ENCODE results near the gene COL1A1.

The COL1A1 gene

GRCh38 chr17:50154604-50155003 lies 46.8 kb downstream of the COL1A1 start:
- Histone ChIP-seq H3K9ac (no peak overlapping the region), H3K79me2 (no peaks in the 10 kb centered on the region), H3K36me3 (ENCODE audit: control insufficient read depth, insufficient read depth, low read length) (no peaks in the 10 kb centered on the region), H3K4me1 (peaks cover 16% of the 10 kb centered on the region), H3K4me2 (ENCODE audit: low read length) (no peak overlapping the region), H3K27me3 (ENCODE audit: control insufficient read depth, insufficient read depth, low read length) (no peaks in the 10 kb centered on the region), H3K27ac (no peak overlapping the region), H2AFZ (no peak overlapping the region), H3K9me3 (ENCODE audit: control insufficient read depth, low read length) (no peaks in the 10 kb centered on the region), H3K4me3 (ENCODE audit: low read depth, low read length) (no peak overlapping the region)
- TF ChIP-seq CTCF (IDR thresholded peaks at IDR 0.05), result no peak

GRCh38 chr17:50153650-50154575 lies 47.5 kb downstream of the COL1A1 start:
- H3K36me3 ChIP-seq (ENCODE audit: control insufficient read depth, insufficient read depth, low read length), result no peaks in the 10 kb centered on the region
- no peak for TF ChIP-seq CTCF (IDR thresholded peaks at IDR 0.05)
- H3K4me3 ChIP-seq (ENCODE audit: low read depth, low read length), result no peak overlapping the region
- no peak overlapping the region for H3K9ac ChIP-seq
- H2AFZ ChIP-seq, result peak overlapping the region; percentile 65
- H3K4me2 ChIP-seq (ENCODE audit: low read length), result peak overlapping the region; percentile 4
- H3K27me3 ChIP-seq (ENCODE audit: control insufficient read depth, insufficient read depth, low read length), result no peaks in the 10 kb centered on the region
- peaks cover 16% of the 10 kb centered on the region for H3K4me1 ChIP-seq
- no peaks in the 10 kb centered on the region for H3K79me2 ChIP-seq
- H3K27ac ChIP-seq, result peak overlapping the region; percentile 45
- no peaks in the 10 kb centered on the region for H3K9me3 ChIP-seq (ENCODE audit: control insufficient read depth, low read length)

- H3K27me3 ChIP-seq (ENCODE audit: control insufficient read depth, insufficient read depth, low read length), result no peaks in the 10 kb centered on the region
- H2AFZ ChIP-seq, result peak overlapping the region; percentile 100
- H3K9ac ChIP-seq, result no peak overlapping the region
- no peaks in the 10 kb centered on the region for H3K36me3 ChIP-seq (ENCODE audit: control insufficient read depth, insufficient read depth, low read length)
- H3K4me3 ChIP-seq (ENCODE audit: low read depth, low read length), result peak overlapping the region; percentile 60
- H3K4me1 ChIP-seq, result peaks cover 17% of the 10 kb centered on the region
- no peak for TF ChIP-seq CTCF (IDR thresholded peaks at IDR 0.05)
- H3K9me3 ChIP-seq (ENCODE audit: control insufficient read depth, low read length), result no peaks in the 10 kb centered on the region
- peaks cover under 1% of the 10 kb centered on the region for H3K79me2 ChIP-seq
- H3K4me2 ChIP-seq (ENCODE audit: low read length), result peak overlapping the region; percentile 85
- H3K27ac ChIP-seq, result peak overlapping the region; percentile 76
Observed at GRCh38 chr17:50152736-50153135, 48.7 kb downstream of the COL1A1 start.

- Histone ChIP-seq H3K4me1 (peaks cover 20% of the 10 kb centered on the region), H3K9me3 (ENCODE audit: control insufficient read depth, low read length) (no peaks in the 10 kb centered on the region), H3K4me3 (ENCODE audit: low read depth, low read length) (peak overlapping the region; percentile 60), H3K36me3 (ENCODE audit: control insufficient read depth, insufficient read depth, low read length) (no peaks in the 10 kb centered on the region), H3K27me3 (ENCODE audit: control insufficient read depth, insufficient read depth, low read length) (no peaks in the 10 kb centered on the region), H3K9ac (peak overlapping the region; percentile 63), H3K79me2 (peaks cover 4% of the 10 kb centered on the region), H3K4me2 (ENCODE audit: low read length) (peak overlapping the region; percentile 85), H2AFZ (peak overlapping the region; percentile 100), H3K27ac (peak overlapping the region; percentile 76)
- no peak for TF ChIP-seq CTCF (IDR thresholded peaks at IDR 0.05)
Observed at GRCh38 chr17:50151937-50152547, 49.4 kb downstream of the COL1A1 start.

All from parathyroid adenoma (tissue), 2 donors.